ENCODE measurements around the gene EPHA6.

Gene EPHA6

DNA sequence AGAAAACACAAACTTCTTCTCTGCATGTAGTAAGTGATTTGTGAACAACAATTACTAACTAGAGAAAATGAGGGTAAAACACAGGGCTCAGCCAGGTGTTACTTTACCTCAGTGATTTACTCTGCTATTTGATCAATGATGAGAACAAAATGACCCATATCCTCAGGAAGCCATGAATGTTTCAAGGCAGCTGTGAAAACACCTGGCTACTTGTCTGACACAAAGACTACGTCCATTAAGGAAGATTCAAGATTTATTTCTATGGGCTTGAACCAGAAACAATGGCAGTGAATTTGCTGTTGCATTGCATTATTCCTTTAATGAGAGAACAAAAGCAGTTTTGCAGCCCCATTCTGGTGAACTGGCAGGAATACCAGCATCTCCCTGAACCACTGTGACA lies 575.5 kb downstream of the EPHA6 start:
- CTCF ChIA-PET, result interaction anchor here (0.7 kb wide), 1 partner anchor 87 kb away, joined by 3 read pairs; no protein-coding TSS in a partner anchor
- TF ChIP-seq, protein P1, sequence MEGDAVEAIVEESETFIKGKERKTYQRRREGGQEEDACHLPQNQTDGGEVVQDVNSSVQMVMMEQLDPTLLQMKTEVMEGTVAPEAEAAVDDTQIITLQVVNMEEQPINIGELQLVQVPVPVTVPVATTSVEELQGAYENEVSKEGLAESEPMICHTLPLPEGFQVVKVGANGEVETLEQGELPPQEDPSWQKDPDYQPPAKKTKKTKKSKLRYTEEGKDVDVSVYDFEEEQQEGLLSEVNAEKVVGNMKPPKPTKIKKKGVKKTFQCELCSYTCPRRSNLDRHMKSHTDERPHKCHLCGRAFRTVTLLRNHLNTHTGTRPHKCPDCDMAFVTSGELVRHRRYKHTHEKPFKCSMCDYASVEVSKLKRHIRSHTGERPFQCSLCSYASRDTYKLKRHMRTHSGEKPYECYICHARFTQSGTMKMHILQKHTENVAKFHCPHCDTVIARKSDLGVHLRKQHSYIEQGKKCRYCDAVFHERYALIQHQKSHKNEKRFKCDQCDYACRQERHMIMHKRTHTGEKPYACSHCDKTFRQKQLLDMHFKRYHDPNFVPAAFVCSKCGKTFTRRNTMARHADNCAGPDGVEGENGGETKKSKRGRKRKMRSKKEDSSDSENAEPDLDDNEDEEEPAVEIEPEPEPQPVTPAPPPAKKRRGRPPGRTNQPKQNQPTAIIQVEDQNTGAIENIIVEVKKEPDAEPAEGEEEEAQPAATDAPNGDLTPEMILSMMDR (conservative IDR thresholded peaks at IDR 0.05; ENCODE audit: low read depth), result no peak
- H3K27ac ChIP-seq, result no peak overlapping the region
- POLR2A ChIA-PET (ENCODE audit: low non-redundant PET), result no interaction called here
- no peak for DNase-seq (ENCODE audit: low spot score)

GRCh38 chr3:97391167-97391566 lies 576.8 kb downstream of the EPHA6 start:
- H3K27ac ChIP-seq, result no peak overlapping the region
- CTCF ChIA-PET, result no interaction called here
- DNase-seq (ENCODE audit: low spot score), result no peak
- TF ChIP-seq, protein P1 (conservative IDR thresholded peaks at IDR 0.05; ENCODE audit: low read depth), result no peak
- POLR2A ChIA-PET (ENCODE audit: low non-redundant PET), result no interaction called here

GRCh38 chr3:97409612-97410011 lies 595.2 kb downstream of the EPHA6 start:
- no peak overlapping the region for H3K27ac ChIP-seq
- ChIA-PET CTCF (interaction anchor here (0.5 to 0.6 kb wide), 2 partner anchors 10 to 12 kb away, joined by 3 read pairs; no protein-coding TSS in a partner anchor), POLR2A (ENCODE audit: low non-redundant PET) (no interaction called here)
- TF ChIP-seq, protein P1 (conservative IDR thresholded peaks at IDR 0.05; ENCODE audit: low read depth), result no peak
- DNase-seq (ENCODE audit: low spot score), result no peak

GRCh38 chr3:97421565-97421964 lies 607.2 kb downstream of the EPHA6 start:
- TF ChIP-seq, protein P1 (conservative IDR thresholded peaks at IDR 0.05; ENCODE audit: low read depth), result no peak
- CTCF ChIA-PET, result interaction anchor here (0.7 kb wide), 1 partner anchor 1931 kb away, joined by 5 read pairs; no protein-coding TSS in a partner anchor
- POLR2A ChIA-PET (ENCODE audit: low non-redundant PET), result no interaction called here
- H3K27ac ChIP-seq, result no peak overlapping the region
- DNase-seq (ENCODE audit: low spot score), result no peak

GRCh38 chr3:97425002-97425401 lies 610.6 kb downstream of the EPHA6 start:
- TF ChIP-seq, protein P1 (conservative IDR thresholded peaks at IDR 0.05; ENCODE audit: low read depth), result no peak
- CTCF ChIA-PET, result no interaction called here
- no peak for DNase-seq (ENCODE audit: low spot score)
- H3K27ac ChIP-seq, result no peak overlapping the region
- POLR2A ChIA-PET (ENCODE audit: low non-redundant PET), result no interaction called here

- TF ChIP-seq, protein P1 (conservative IDR thresholded peaks at IDR 0.05; ENCODE audit: low read depth), result no peak
- CTCF ChIA-PET, result no interaction called here
- H3K27ac ChIP-seq, result no peak overlapping the region
- POLR2A ChIA-PET (ENCODE audit: low non-redundant PET), result no interaction called here
- no peak for DNase-seq (ENCODE audit: low spot score)
Observed at GRCh38 chr3:97430601-97431000, 616.2 kb downstream of the EPHA6 start.

DNA sequence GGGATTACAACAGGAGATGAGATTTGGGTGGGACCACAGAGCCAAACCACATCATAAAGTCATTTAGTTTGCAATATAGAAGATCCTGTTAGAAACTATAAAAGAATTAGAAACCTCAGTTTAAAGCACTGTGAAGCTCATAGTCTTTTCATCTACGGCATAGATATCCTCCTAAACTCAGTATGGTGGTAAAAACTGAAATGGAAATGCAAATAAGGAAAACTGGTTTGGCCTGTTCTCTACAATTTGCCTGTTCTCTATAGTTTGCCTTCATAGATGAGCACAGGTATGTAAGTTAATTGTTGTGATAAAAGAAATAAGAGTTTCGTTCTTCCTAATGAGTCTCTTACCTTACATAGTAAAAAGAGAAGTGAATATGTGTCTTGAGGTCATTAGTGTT lies 618.5 kb downstream of the EPHA6 start:
- H3K27ac ChIP-seq, result no peak overlapping the region
- POLR2A ChIA-PET (ENCODE audit: low non-redundant PET), result no interaction called here

More for the DNA sequence above, 618.5 kb downstream of the EPHA6 start:
- TF ChIP-seq, protein P1 (conservative IDR thresholded peaks at IDR 0.05; ENCODE audit: low read depth), result no peak
- CTCF ChIA-PET, result no interaction called here
- no peak for DNase-seq (ENCODE audit: low spot score)

Measured in RWPE1 (cell line).